HG02678 (cell line): ENCODE data around the gene FIS1.
"Not testable (repeated sequence)": the region's sequence is repeated elsewhere in the genome, so short reads cannot be mapped to it uniquely, and the experiment has no call there.

ENCODE experiments used
- ATAC-seq: cut with Tn5 transposase; IDR thresholded peaks from one replicate; pipeline ENCODE4 v1.9.1; 2021; ENCODE audit warnings: mild to moderate bottlenecking, moderate library complexity; ENCODE audit not compliant: unreplicated experiment

The FIS1 gene

GRCh38 chr7:101206665-101207042 lies 38.2 kb downstream of the FIS1 start:
- ATAC-seq, result no peak

DNA sequence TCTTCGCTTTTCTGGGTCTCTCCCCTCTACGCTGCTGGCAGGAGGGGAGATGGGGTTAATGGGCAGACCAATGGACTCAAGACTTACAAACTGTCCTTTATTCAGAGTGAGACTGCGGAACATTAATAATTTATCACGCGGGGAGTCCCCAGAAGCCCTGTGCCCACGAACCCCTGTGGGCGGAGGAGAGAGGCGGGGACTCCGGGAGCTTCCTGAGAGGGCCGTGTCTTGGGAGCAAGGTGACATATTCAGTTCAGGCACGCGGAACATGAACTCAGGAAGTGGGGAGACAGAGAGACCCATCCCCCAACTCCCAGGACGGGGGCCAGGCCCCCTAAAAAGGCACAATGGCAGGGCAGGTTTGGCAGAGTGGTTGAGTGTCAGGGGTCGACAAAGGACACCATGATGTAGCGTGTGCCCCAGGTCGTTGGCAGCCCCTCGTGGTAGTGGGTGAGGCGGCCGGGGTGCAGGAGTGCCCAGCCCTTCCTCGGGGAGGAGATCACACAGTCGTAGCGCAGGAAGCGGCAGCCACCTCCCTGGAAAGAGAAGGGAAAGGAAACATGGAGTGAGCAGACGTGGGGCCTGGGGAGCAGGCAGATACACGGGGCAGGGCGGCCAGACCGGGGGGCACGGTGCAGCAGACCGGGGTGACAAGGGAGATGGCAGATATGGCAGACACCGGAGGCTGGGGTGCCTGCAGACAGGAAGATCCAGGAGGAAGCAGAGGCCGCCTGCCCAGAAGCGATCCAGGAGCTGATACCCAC lies 38.8 kb downstream of the FIS1 start:
- no peak for ATAC-seq

- ATAC-seq, result not testable (repeated sequence)
Measured at GRCh38 chr7:101203740-101204738, 40.8 kb downstream of the FIS1 start.

- ATAC-seq, result no peak
Measured at GRCh38 chr7:101202603-101202918, 42.3 kb downstream of the FIS1 start.

- ATAC-seq, result no peak
Measured at GRCh38 chr7:101201695-101202602, 42.9 kb downstream of the FIS1 start.

DNA sequence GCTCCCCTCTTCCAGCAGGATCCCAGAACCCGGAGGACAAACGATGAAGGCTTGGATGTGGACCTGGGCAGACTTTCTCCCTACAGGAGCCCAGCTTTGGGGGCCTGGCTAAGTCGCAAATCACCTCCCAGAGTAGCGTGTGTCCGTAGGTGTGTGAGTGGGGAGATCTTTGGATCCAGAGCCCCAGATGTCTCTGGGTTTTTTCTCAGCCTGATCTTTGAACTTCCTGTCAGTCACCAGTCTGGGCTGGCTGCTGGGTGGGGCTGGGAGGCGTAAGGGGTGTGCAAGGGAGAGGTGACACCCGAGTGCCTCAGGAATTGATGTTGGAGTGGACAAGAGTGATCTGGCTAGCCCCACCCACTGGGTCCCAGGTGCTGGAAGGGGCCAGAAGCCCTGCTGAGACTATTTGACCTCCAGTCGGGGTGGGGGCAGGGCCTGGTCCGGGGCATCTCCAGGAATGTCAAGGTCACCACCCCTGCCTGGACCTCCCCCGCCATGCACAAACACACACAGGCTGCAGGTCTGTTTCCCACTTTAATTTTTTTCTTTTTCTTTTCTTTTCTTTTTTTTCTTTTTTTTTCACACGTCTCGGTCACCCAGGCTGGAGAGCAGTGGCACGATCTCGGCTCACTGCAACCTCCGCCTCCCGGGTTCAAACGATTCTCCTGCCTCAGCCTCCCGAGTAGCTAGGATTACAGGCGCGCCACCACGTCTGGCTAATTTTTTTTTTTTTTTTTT lies 43.9 kb downstream of the FIS1 start, which contains the start of gene MOGAT3:
MOGAT3 (minus strand) TSS at position 175 of the 738 bp plus-strand sequence. CDS start 182 bp downstream, outside the sequence.
- ATAC-seq, result no peak

- no peak for ATAC-seq
Measured at GRCh38 chr7:101200504-101200861, 44.4 kb downstream of the FIS1 start.

DNA sequence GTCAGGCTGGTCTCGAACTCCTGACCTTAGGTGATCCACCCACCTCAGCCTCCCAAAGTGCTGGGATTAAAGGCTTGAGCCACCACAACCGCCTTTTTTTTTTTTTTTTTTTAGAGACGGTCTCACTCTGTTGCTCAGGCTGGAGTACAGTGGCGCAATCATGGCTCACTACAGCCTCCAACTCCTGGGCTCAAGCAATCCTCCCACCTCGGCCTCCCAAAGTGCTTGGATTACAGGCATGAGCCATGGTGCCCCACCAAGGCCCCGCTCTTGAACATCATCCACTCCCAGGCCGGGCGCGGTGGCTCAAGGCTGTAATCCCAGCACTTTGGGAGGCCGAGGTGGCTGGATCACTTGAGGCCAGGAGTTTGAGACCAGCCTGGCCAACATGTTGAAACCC lies 45.4 kb downstream of the FIS1 start:
- not testable (repeated sequence) for ATAC-seq

GRCh38 chr7:101198476-101198875 lies 46.4 kb downstream of the FIS1 start:
- ATAC-seq, result no peak

DNA sequence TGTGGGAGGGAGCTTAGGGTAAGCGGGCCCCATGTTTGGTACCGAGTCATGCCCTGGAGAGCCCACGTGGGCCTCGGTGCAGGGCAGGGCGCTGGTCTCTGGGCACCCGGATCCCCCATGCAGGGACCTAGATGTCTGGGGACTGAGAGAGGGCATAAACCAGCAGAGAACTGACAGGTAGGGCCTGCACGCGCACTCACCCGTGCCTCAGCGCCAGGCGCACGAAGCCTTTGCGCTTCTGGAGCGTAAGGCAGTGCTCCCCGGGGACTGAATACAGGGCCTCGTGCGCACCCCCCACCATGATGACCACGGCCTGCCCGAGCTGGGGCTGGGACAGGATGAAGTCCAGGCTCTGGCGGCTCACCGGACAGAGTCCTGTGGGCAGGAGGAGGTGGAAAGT lies 46.9 kb downstream of the FIS1 start:
- ATAC-seq, result no peak

- ATAC-seq, result no peak
Measured at GRCh38 chr7:101195884-101196283, 49.0 kb downstream of the FIS1 start.
